ENCODE data around the gene NUP210L.

- TF ChIP-seq REST (IDR thresholded peaks at IDR 0.05) (no peak), JUND (IDR thresholded peaks at IDR 0.05) (peak; percentile 46 to 49), MAX (IDR thresholded peaks at IDR 0.05) (no peak), CTCF (IDR thresholded peaks at IDR 0.05; ENCODE audit: low read depth, low read length, missing input control) (no peak)
These were observed 191.6 kb downstream of the NUP210L start, which contains the start of gene SLC39A1 for GRCh38 chr1:153963030-153963849.

Measured in liver (tissue), 3 donors.